ENCODE results near the gene RNF112. TPM values are rescaled to one million over a fixed set of nuclear protein-coding genes. Genes with fewer than 3 reads are reported as not detected.

Gene RNF112
- polyA plus RNA-seq, 4 donors, result 1.1 to 5.6 (median 2.2) TPM

DNA sequence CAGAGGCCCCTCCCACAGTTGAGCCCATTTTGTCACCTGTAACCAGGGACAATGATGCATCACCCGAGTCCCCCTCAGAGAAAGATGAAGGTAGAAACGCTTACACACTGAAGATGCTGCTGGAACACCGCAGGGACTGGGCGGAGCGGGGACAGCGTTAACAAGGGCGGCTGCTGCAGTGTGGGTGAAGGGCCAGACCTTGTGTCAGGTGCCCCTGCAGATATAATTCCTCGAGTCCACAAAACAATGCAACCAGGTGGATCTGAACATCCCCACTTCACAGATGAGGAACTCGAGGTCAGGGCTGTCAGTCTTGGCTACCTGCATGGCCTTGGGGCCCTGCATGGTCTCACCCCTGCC, 39.0 kb upstream of the RNF112 start:
- no peak overlapping the region for H3K4me3 ChIP-seq (ENCODE audit: low read depth in 1 of 3, low read length in 3 of 3)
- no peak for FAIRE-seq
- WGBS, 3 donors, result 85 to 86% (median 86%) methylated on average over 9 of the region's 9 CpGs
- no peak overlapping the region for H3K27ac ChIP-seq (ENCODE audit: low read depth in 1 of 3, low read length in 2 of 3)
- peaks cover 0 to 5% (median 3%) of the 10 kb centered on the region in 3 donors for H3K4me1 ChIP-seq (ENCODE audit: control insufficient read depth in 3 of 3, insufficient read depth in 2 of 3, low read depth in 1 of 3, low read length in 2 of 3)
- H3K36me3 ChIP-seq (ENCODE audit: control insufficient read depth in 3 of 3, insufficient read depth in 2 of 3, low read depth in 1 of 3, low read length in 3 of 3), result no peaks in the 10 kb centered on the region
- DNase-seq, result no peak
- peaks cover 0 to 6% of the 10 kb centered on the region in 2 donors for H3K9me3 ChIP-seq (ENCODE audit: control insufficient read depth in 2 of 2, insufficient read depth in 1 of 2, low read depth in 1 of 2, low read length in 1 of 2)
- H3K27me3 ChIP-seq (ENCODE audit: control insufficient read depth in 3 of 3, insufficient read depth in 3 of 3, low read length in 3 of 3), result no peaks in the 10 kb centered on the region

- Histone ChIP-seq H3K27me3 (ENCODE audit: control insufficient read depth in 3 of 3, insufficient read depth in 3 of 3, low read length in 3 of 3) (no peaks in the 10 kb centered on the region), H3K4me1 (ENCODE audit: control insufficient read depth in 3 of 3, insufficient read depth in 2 of 3, low read depth in 1 of 3, low read length in 2 of 3) (peaks cover 0 to 7% (median 3%) of the 10 kb centered on the region in 3 donors), H3K27ac (ENCODE audit: low read depth in 1 of 3, low read length in 2 of 3) (no peak overlapping the region), H3K9me3 (ENCODE audit: control insufficient read depth in 2 of 2, insufficient read depth in 1 of 2, low read depth in 1 of 2, low read length in 1 of 2) (peaks cover 0 to 6% of the 10 kb centered on the region in 2 donors), H3K36me3 (ENCODE audit: control insufficient read depth in 3 of 3, insufficient read depth in 2 of 3, low read depth in 1 of 3, low read length in 3 of 3) (no peaks in the 10 kb centered on the region), H3K4me3 (ENCODE audit: low read depth in 1 of 3, low read length in 3 of 3) (no peak overlapping the region)
- FAIRE-seq, result no peak
- WGBS, 3 donors, result 78 to 84% (median 83%) methylated on average over 12 of the region's 12 CpGs
- DNase-seq, result no peak
Measured at GRCh38 chr17:19372439-19372838, 38.6 kb upstream of the RNF112 start.

DNA sequence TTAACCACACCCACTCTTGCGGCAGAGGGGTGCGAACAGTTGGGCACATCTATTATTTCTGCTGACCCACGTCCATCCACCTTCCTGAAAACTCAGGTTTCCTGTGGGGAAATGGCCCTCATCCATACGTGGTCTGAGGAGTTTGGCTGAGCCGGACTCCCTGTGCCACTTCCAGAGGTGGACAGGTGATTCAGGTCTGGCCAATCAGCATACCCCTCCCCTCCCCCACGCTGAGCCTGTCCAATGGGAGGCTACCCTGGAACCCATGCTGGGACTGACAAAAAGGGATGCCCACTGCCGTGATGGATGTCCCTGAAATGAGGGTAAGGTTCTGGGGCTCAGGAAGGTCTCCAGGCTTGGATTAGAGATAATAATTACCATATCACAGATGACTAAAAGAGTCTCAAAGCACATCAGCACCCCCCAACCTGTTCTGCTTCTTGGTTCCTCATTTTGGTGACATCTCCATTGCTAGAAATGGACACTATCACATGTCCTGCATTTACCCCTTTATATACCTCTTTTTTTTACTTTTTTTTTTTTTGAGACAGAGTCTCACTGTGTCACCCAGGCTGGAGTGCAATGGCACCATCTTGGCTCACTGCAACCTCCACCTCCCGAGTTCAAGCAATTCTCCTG, 38.0 kb upstream of the RNF112 start:
- FAIRE-seq, result no peak

GRCh38 chr17:19374136-19374535, 36.9 kb upstream of the RNF112 start:
- DNase-seq, result no peak
- 54 to 68% (median 65%) methylated on average over 5 of the region's 5 CpGs for WGBS, 3 donors
- FAIRE-seq, result no peak

More for the DNA sequence above, 38.0 kb upstream of the RNF112 start:
- Histone ChIP-seq H3K36me3 (ENCODE audit: control insufficient read depth in 3 of 3, insufficient read depth in 2 of 3, low read depth in 1 of 3, low read length in 3 of 3) (no peaks in the 10 kb centered on the region), H3K27ac (ENCODE audit: low read depth in 1 of 3, low read length in 2 of 3) (no peak overlapping the region), H3K9me3 (ENCODE audit: control insufficient read depth in 2 of 2, insufficient read depth in 1 of 2, low read depth in 1 of 2, low read length in 1 of 2) (peaks cover 0 to 6% of the 10 kb centered on the region in 2 donors), H3K4me1 (ENCODE audit: control insufficient read depth in 3 of 3, insufficient read depth in 2 of 3, low read depth in 1 of 3, low read length in 2 of 3) (peaks cover 0 to 7% (median 3%) of the 10 kb centered on the region in 3 donors), H3K4me3 (ENCODE audit: low read depth in 1 of 3, low read length in 3 of 3) (no peak overlapping the region), H3K27me3 (ENCODE audit: control insufficient read depth in 3 of 3, insufficient read depth in 3 of 3, low read length in 3 of 3) (no peaks in the 10 kb centered on the region)
- DNase-seq, result no peak
- WGBS, 3 donors, result 83 to 86% (median 84%) methylated on average over 8 of the region's 8 CpGs

DNA sequence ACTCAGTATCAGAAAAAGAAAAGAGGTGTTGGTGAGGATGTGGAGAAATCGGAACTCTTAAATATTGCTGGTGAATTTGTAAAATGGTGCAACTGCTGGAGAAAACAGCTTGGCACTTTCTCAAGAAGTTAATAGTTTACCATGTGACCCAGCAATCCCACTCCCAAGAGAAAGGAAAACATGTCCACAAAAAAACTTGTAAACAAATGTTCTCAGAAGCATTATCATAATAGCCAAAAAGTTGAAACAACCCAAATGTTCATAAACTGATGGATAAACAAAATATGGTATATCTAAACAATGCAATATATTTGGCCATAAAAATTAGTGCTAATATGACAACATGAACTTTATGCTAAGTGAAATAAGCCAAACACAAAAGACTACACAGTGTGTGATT, 35.3 kb upstream of the RNF112 start:
- H3K36me3 ChIP-seq (ENCODE audit: control insufficient read depth in 3 of 3, insufficient read depth in 2 of 3, low read depth in 1 of 3, low read length in 3 of 3), result peaks cover 0 to 9% (median 0%) of the 10 kb centered on the region in 3 donors
- H3K27me3 ChIP-seq (ENCODE audit: control insufficient read depth in 3 of 3, insufficient read depth in 3 of 3, low read length in 3 of 3), result no peaks in the 10 kb centered on the region
- no peak for FAIRE-seq
- H3K9me3 ChIP-seq (ENCODE audit: control insufficient read depth in 2 of 2, insufficient read depth in 1 of 2, low read depth in 1 of 2, low read length in 1 of 2), result no peaks in the 10 kb centered on the region
- DNase-seq, result no peak
- H3K4me3 ChIP-seq (ENCODE audit: low read depth in 1 of 3, low read length in 3 of 3), result no peak overlapping the region
- H3K27ac ChIP-seq (ENCODE audit: low read depth in 1 of 3, low read length in 2 of 3), result no peak overlapping the region
- WGBS, 3 donors, result 66 to 93% (median 90%) methylated on average over 1 of the region's 1 CpG
- H3K4me1 ChIP-seq (ENCODE audit: control insufficient read depth in 3 of 3, insufficient read depth in 2 of 3, low read depth in 1 of 3, low read length in 2 of 3), result peaks cover 0 to 7% (median 7%) of the 10 kb centered on the region in 3 donors

More at GRCh38 chr17:19374136-19374535, 36.9 kb upstream of the RNF112 start:
- H3K36me3 ChIP-seq (ENCODE audit: control insufficient read depth in 3 of 3, insufficient read depth in 2 of 3, low read depth in 1 of 3, low read length in 3 of 3), result no peaks in the 10 kb centered on the region
- peaks cover 0 to 5% of the 10 kb centered on the region in 2 donors for H3K9me3 ChIP-seq (ENCODE audit: control insufficient read depth in 2 of 2, insufficient read depth in 1 of 2, low read depth in 1 of 2, low read length in 1 of 2)
- H3K27me3 ChIP-seq (ENCODE audit: control insufficient read depth in 3 of 3, insufficient read depth in 3 of 3, low read length in 3 of 3), result no peaks in the 10 kb centered on the region
- H3K27ac ChIP-seq (ENCODE audit: low read depth in 1 of 3, low read length in 2 of 3), result no peak overlapping the region
- no peak overlapping the region for H3K4me3 ChIP-seq (ENCODE audit: low read depth in 1 of 3, low read length in 3 of 3)
- peaks cover 0 to 7% (median 3%) of the 10 kb centered on the region in 3 donors for H3K4me1 ChIP-seq (ENCODE audit: control insufficient read depth in 3 of 3, insufficient read depth in 2 of 3, low read depth in 1 of 3, low read length in 2 of 3)

DNA sequence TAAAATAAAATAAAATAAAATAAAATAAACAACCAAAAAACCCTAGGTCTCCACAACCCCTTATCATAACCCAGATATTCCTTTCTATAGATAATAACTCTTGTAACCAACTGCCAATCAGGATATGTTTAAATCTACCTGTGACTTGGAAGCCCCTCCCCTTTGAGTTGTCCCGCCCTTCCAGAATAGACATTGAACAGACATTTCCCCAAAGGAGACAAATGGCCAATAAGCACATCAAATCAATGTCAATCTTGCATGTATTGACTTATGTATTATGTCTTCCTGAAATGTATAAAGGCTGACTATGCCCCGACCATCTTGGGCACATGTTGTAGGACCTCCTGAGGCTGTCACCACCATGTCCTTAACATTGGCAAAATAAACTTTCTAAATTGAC, 34.2 kb upstream of the RNF112 start:
- DNase-seq, result peak; percentile 57 to 66
- WGBS, 3 donors, result 6 to 40% (median 21%) methylated on average over 2 of the region's 2 CpGs
- H3K4me3 ChIP-seq (ENCODE audit: low read depth in 1 of 3, low read length in 3 of 3), result peak overlapping the region in 2 of 3 donors; percentile 76 to 93
- no peaks in the 10 kb centered on the region for H3K27me3 ChIP-seq (ENCODE audit: control insufficient read depth in 3 of 3, insufficient read depth in 3 of 3, low read length in 3 of 3)
- H3K27ac ChIP-seq (ENCODE audit: low read depth in 1 of 3, low read length in 2 of 3), result peak overlapping the region; percentile 71 to 99 (median 95)
- H3K9me3 ChIP-seq (ENCODE audit: control insufficient read depth in 2 of 2, insufficient read depth in 1 of 2, low read depth in 1 of 2, low read length in 1 of 2), result no peaks in the 10 kb centered on the region
- H3K36me3 ChIP-seq (ENCODE audit: control insufficient read depth in 3 of 3, insufficient read depth in 2 of 3, low read depth in 1 of 3, low read length in 3 of 3), result peaks cover 4 to 19% (median 5%) of the 10 kb centered on the region in 3 donors
- no peak for FAIRE-seq
- H3K4me1 ChIP-seq (ENCODE audit: control insufficient read depth in 3 of 3, insufficient read depth in 2 of 3, low read depth in 1 of 3, low read length in 2 of 3), result peaks cover 0 to 7% (median 7%) of the 10 kb centered on the region in 3 donors

DNA sequence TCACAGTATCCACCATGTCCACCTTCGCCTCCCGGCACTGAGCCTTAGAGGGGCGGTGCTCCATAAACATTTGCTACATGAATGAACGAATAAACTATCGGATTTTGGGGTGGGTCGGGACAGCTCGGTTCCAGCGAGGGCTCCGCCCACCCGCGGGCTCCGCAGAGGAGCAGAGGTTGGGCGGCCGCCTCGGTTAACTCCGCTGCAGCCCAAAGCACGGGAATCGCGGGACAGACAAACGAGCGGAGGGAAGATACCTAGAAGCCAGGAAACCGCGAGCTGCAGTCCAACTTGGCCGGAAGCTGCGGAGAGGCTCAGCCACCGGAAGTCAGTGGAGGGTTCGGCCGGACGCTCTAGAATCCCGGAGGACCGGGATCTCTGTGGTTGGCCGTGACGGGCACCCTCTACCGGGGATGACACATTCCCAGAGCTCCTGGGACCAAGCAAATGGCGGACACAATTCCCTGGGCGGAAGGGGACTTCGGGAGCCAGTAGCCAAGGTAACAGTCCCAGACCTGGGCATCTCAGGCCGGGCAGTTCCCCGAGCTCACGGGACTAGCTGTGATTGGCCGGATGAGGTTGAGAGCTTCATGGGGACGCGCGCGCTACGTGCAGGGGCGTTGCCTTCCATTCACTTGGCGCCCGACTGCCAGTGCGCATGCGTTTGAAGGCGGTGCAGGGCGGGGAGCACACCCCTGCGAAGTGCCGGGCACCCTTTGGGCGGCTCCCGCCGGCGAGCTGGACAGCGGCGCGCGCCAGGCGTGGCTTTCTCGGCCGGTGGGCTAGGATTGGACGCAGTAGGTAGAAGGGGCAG, 33.2 kb upstream of the RNF112 start:
- FAIRE-seq (no peak), DNase-seq (peak; percentile 99)
- H3K9me3 ChIP-seq (ENCODE audit: control insufficient read depth in 2 of 2, insufficient read depth in 1 of 2, low read depth in 1 of 2, low read length in 1 of 2), result no peaks in the 10 kb centered on the region
- peaks cover 0 to 14% (median 7%) of the 10 kb centered on the region in 3 donors for H3K4me1 ChIP-seq (ENCODE audit: control insufficient read depth in 3 of 3, insufficient read depth in 2 of 3, low read depth in 1 of 3, low read length in 2 of 3)
- peaks cover 4 to 29% (median 8%) of the 10 kb centered on the region in 3 donors for H3K36me3 ChIP-seq (ENCODE audit: control insufficient read depth in 3 of 3, insufficient read depth in 2 of 3, low read depth in 1 of 3, low read length in 3 of 3)
- 0% methylated on average over 67 of the region's 67 CpGs for WGBS, 3 donors
- peak overlapping the region; percentile 95 to 99 (median 97) for H3K27ac ChIP-seq (ENCODE audit: low read depth in 1 of 3, low read length in 2 of 3)
- H3K4me3 ChIP-seq (ENCODE audit: low read depth in 1 of 3, low read length in 3 of 3), result peak overlapping the region; percentile 70 to 93 (median 90)
- H3K27me3 ChIP-seq (ENCODE audit: control insufficient read depth in 3 of 3, insufficient read depth in 3 of 3, low read length in 3 of 3), result no peaks in the 10 kb centered on the region

- peaks cover 0 to 15% (median 7%) of the 10 kb centered on the region in 3 donors for H3K4me1 ChIP-seq (ENCODE audit: control insufficient read depth in 3 of 3, insufficient read depth in 2 of 3, low read depth in 1 of 3, low read length in 2 of 3)
- H3K9me3 ChIP-seq (ENCODE audit: control insufficient read depth in 2 of 2, insufficient read depth in 1 of 2, low read depth in 1 of 2, low read length in 1 of 2), result no peaks in the 10 kb centered on the region
- peak within 1 kb of the TSS; percentile 95 to 99 (median 97) for H3K27ac ChIP-seq (ENCODE audit: low read depth in 1 of 3, low read length in 2 of 3)
- peak within 1 kb of the TSS; percentile 70 to 93 (median 90) for H3K4me3 ChIP-seq (ENCODE audit: low read depth in 1 of 3, low read length in 3 of 3)
- WGBS, 3 donors, result 3 to 12% (median 8%) methylated on average over 52 to 69 of the region's 69 CpGs
- FAIRE-seq (no peak), DNase-seq (peak; percentile 50 to 57)
- no peaks in the 10 kb centered on the region for H3K27me3 ChIP-seq (ENCODE audit: control insufficient read depth in 3 of 3, insufficient read depth in 3 of 3, low read length in 3 of 3)
- H3K36me3 ChIP-seq (ENCODE audit: control insufficient read depth in 3 of 3, insufficient read depth in 2 of 3, low read depth in 1 of 3, low read length in 3 of 3), result peaks cover 4 to 38% (median 9%) of the 10 kb centered on the region in 3 donors
Measured at GRCh38 chr17:19378416-19379360, 32.3 kb upstream of the RNF112 start, which contains the start of gene MAPK7. Gene MAPK7 (plus strand): TSS chr17:19378498. CDS start chr17:19378901, 403 bp downstream.

Measured in small intestine (tissue), 7 donors.